ENCODE measurements around the gene VWA3B.

DNA sequence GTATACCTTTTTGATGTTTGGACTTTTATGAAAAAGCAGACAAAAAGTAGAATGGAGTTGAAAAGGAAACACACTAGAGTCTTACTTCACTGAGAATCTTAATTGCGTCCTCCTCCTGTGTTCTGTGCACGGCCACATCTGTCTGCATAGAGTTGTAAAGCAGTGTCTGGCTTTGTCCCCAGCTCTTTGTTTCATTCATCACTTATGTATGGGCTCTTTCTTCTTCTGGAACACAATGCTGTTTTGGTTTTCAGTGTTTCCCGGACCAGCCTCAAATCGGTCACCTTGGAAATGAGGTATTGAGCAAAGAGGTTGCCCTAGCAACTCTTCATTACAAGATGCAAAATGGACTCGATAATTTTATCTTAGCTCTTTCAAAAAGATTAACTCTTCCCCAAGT lies 155.0 kb downstream of the VWA3B start:
- TF ChIP-seq, protein P1, sequence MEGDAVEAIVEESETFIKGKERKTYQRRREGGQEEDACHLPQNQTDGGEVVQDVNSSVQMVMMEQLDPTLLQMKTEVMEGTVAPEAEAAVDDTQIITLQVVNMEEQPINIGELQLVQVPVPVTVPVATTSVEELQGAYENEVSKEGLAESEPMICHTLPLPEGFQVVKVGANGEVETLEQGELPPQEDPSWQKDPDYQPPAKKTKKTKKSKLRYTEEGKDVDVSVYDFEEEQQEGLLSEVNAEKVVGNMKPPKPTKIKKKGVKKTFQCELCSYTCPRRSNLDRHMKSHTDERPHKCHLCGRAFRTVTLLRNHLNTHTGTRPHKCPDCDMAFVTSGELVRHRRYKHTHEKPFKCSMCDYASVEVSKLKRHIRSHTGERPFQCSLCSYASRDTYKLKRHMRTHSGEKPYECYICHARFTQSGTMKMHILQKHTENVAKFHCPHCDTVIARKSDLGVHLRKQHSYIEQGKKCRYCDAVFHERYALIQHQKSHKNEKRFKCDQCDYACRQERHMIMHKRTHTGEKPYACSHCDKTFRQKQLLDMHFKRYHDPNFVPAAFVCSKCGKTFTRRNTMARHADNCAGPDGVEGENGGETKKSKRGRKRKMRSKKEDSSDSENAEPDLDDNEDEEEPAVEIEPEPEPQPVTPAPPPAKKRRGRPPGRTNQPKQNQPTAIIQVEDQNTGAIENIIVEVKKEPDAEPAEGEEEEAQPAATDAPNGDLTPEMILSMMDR (conservative IDR thresholded peaks at IDR 0.05; ENCODE audit: low read depth, low read length), result no peak
- TF ChIP-seq, protein P2, sequence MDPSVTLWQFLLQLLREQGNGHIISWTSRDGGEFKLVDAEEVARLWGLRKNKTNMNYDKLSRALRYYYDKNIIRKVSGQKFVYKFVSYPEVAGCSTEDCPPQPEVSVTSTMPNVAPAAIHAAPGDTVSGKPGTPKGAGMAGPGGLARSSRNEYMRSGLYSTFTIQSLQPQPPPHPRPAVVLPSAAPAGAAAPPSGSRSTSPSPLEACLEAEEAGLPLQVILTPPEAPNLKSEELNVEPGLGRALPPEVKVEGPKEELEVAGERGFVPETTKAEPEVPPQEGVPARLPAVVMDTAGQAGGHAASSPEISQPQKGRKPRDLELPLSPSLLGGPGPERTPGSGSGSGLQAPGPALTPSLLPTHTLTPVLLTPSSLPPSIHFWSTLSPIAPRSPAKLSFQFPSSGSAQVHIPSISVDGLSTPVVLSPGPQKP (IDR thresholded peaks at IDR 0.05; ENCODE audit: borderline replicate concordance, low read depth, low read length), result no peak
- no peak for TF ChIP-seq POLR2A (IDR thresholded peaks at IDR 0.05; ENCODE audit: low read depth, low read length)
- TF ChIP-seq, protein P3, sequence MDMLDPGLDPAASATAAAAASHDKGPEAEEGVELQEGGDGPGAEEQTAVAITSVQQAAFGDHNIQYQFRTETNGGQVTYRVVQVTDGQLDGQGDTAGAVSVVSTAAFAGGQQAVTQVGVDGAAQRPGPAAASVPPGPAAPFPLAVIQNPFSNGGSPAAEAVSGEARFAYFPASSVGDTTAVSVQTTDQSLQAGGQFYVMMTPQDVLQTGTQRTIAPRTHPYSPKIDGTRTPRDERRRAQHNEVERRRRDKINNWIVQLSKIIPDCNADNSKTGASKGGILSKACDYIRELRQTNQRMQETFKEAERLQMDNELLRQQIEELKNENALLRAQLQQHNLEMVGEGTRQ (IDR thresholded peaks at IDR 0.05; ENCODE audit: low read depth, low read length), result no peak
- no peak for TF ChIP-seq CEBPB (IDR thresholded peaks at IDR 0.05; ENCODE audit: low read depth, low read length)
- no peak for TF ChIP-seq SMC3 (IDR thresholded peaks at IDR 0.05; ENCODE audit: low read depth, low read length)
- TF ChIP-seq MAZ (IDR thresholded peaks at IDR 0.05; ENCODE audit: borderline replicate concordance, low read depth, low read length), result no peak

Measured in IMR-90 (cell line).